Measurements from ENCODE around the gene STK31.

Gene STK31

DNA sequence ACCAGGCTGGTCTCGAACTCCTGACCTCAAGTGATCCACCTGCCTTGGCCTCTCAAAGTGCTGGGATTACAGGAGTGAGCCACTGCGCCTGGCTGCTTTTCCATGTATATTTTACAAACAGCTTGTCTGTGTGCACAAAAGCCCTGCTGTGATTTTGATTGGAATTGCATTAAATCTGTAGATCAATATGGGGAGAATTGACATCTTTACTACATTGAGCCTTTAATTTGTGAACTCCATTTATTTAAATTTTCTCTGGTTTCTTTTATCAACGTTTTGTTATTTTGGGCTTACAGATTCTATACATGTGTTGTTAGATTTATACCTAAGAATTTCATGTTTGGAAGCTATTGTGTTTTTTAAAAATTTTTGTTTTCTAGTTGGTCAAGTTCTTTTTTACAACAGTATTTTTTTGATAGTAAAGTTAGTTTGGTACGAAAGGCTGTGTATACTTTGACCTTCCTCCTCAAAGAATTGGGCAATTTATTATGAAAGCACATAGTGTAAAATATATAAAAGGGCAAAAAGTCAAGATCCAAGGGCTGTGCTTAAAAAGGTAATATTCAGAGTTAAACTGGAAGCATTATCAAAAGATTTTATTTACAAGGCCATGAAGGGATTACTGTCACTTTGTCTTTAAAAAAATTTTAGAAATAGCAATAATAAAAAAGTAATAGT, 92.8 kb downstream of the STK31 start:
- H4K20me1 ChIP-seq (ENCODE audit: insufficient read depth, low read length) = no peaks in the 10 kb centered on the region
- no peak overlapping the region for H3K27ac ChIP-seq (ENCODE audit: low read length)
- H3K4me2 ChIP-seq (ENCODE audit: low read length) = no peak overlapping the region
- H3K9ac ChIP-seq (ENCODE audit: low read length) = no peak overlapping the region
- H3K4me3 ChIP-seq (ENCODE audit: low read length) = no peak overlapping the region
- TF ChIP-seq EZH2phosphoT487 (IDR thresholded peaks at IDR 0.05; ENCODE audit: low read depth) = no peak
- TF ChIP-seq, protein P1, sequence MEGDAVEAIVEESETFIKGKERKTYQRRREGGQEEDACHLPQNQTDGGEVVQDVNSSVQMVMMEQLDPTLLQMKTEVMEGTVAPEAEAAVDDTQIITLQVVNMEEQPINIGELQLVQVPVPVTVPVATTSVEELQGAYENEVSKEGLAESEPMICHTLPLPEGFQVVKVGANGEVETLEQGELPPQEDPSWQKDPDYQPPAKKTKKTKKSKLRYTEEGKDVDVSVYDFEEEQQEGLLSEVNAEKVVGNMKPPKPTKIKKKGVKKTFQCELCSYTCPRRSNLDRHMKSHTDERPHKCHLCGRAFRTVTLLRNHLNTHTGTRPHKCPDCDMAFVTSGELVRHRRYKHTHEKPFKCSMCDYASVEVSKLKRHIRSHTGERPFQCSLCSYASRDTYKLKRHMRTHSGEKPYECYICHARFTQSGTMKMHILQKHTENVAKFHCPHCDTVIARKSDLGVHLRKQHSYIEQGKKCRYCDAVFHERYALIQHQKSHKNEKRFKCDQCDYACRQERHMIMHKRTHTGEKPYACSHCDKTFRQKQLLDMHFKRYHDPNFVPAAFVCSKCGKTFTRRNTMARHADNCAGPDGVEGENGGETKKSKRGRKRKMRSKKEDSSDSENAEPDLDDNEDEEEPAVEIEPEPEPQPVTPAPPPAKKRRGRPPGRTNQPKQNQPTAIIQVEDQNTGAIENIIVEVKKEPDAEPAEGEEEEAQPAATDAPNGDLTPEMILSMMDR (IDR thresholded peaks at IDR 0.05; ENCODE audit: low read depth, low read length) = no peak
- H2AFZ ChIP-seq (ENCODE audit: low read depth, low read length) = no peak overlapping the region
- no peaks in the 10 kb centered on the region for H3K4me1 ChIP-seq (ENCODE audit: low read length)
- no peaks in the 10 kb centered on the region for H3K27me3 ChIP-seq (ENCODE audit: low read depth, low read length)
- no peaks in the 10 kb centered on the region for H3K36me3 ChIP-seq (replicated peaks; ENCODE audit: low read depth, low read length)
- no peaks in the 10 kb centered on the region for H3K79me2 ChIP-seq (ENCODE audit: low read length)
- no peaks in the 10 kb centered on the region for H3K9me3 ChIP-seq (ENCODE audit: insufficient read depth, low read length)

DNA sequence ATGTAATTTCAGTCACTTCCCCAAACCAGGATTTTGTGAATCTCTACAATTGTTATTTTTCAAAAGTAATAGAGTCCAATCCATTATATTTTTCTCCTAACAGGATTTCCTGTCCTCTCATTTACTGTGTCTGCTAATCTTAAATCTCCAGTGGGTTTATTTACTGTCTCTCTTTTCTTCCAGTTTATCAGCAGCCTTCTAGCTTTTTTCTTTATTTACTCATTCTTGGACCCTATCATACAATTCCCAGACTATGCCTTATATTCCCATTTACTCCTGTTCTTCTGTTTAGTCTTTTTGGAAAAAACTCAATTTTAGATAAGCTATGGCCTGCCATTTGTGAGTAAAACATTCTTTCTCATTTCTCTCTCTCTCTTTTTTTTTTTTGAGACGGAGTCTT, 94.7 kb downstream of the STK31 start:
- Histone ChIP-seq H3K36me3 (replicated peaks; ENCODE audit: low read depth, low read length) (no peaks in the 10 kb centered on the region), H2AFZ (ENCODE audit: low read depth, low read length) (no peak overlapping the region), H3K27me3 (ENCODE audit: low read depth, low read length) (no peaks in the 10 kb centered on the region), H3K9me3 (ENCODE audit: insufficient read depth, low read length) (no peaks in the 10 kb centered on the region), H4K20me1 (ENCODE audit: insufficient read depth, low read length) (no peaks in the 10 kb centered on the region), H3K4me3 (ENCODE audit: low read length) (no peak overlapping the region), H3K4me2 (ENCODE audit: low read length) (no peak overlapping the region), H3K4me1 (ENCODE audit: low read length) (no peaks in the 10 kb centered on the region), H3K9ac (ENCODE audit: low read length) (no peak overlapping the region), H3K27ac (ENCODE audit: low read length) (no peak overlapping the region), H3K79me2 (ENCODE audit: low read length) (no peaks in the 10 kb centered on the region)
- no peak for TF ChIP-seq EZH2phosphoT487 (IDR thresholded peaks at IDR 0.05; ENCODE audit: low read depth)
- TF ChIP-seq, protein P1 (IDR thresholded peaks at IDR 0.05; ENCODE audit: low read depth, low read length) = no peak

DNA sequence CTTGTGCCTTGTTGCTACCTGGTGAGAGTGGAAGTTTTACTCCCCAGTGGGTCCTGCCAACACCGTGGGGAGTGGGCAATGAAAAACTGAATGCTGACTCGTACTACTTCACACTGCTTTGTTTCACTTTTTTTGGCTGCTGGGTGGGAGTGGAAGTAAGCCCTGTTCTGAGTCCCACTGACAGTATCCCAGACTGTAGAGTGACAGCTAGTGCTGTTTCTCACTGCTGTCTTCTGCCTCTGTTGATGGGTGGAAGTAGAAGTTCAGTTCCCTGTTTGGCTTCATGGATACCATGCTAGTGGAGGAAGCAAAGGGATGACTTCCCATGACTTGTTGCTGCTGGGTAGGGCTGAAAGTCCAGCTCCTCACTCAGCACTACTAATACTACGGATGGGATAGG, 98.4 kb downstream of the STK31 start:
- no peak for TF ChIP-seq EZH2phosphoT487 (IDR thresholded peaks at IDR 0.05; ENCODE audit: low read depth)
- TF ChIP-seq, protein P1 (IDR thresholded peaks at IDR 0.05; ENCODE audit: low read depth, low read length) = no peak
- Histone ChIP-seq H3K4me2 (ENCODE audit: low read length) (no peak overlapping the region), H2AFZ (ENCODE audit: low read depth, low read length) (no peak overlapping the region), H3K4me1 (ENCODE audit: low read length) (no peaks in the 10 kb centered on the region), H4K20me1 (ENCODE audit: insufficient read depth, low read length) (no peaks in the 10 kb centered on the region), H3K27ac (ENCODE audit: low read length) (no peak overlapping the region), H3K9ac (ENCODE audit: low read length) (no peak overlapping the region), H3K27me3 (ENCODE audit: low read depth, low read length) (no peaks in the 10 kb centered on the region), H3K4me3 (ENCODE audit: low read length) (no peak overlapping the region), H3K79me2 (ENCODE audit: low read length) (no peaks in the 10 kb centered on the region), H3K9me3 (ENCODE audit: insufficient read depth, low read length) (no peaks in the 10 kb centered on the region), H3K36me3 (replicated peaks; ENCODE audit: low read depth, low read length) (no peaks in the 10 kb centered on the region)

DNA sequence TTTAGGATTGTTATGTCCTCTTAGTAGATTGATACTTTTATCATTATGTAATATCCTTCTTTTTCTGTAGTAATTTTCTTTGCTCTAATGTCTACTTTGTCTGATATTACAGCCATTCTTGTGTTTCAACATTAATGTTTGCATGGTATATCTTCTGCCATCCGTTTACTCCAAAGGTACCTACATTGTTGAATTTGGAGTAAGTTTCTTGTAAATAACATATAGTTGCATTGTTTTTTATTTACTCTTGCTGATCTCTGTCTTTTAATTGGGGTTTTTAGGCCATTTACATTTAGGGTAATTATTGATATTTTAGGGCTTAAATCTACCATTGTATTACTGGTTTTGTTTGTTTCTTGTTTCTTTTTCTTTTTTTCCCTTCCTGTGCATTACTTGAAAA, 100.1 kb downstream of the STK31 start:
- TF ChIP-seq, protein P1 (IDR thresholded peaks at IDR 0.05; ENCODE audit: low read depth, low read length) = no peak
- TF ChIP-seq EZH2phosphoT487 (IDR thresholded peaks at IDR 0.05; ENCODE audit: low read depth) = no peak
- no peaks in the 10 kb centered on the region for H3K4me1 ChIP-seq (ENCODE audit: low read length)
- H3K27me3 ChIP-seq (ENCODE audit: low read depth, low read length) = no peaks in the 10 kb centered on the region
- H3K79me2 ChIP-seq (ENCODE audit: low read length) = no peaks in the 10 kb centered on the region
- H3K4me3 ChIP-seq (ENCODE audit: low read length) = no peak overlapping the region
- H4K20me1 ChIP-seq (ENCODE audit: insufficient read depth, low read length) = no peaks in the 10 kb centered on the region
- no peaks in the 10 kb centered on the region for H3K36me3 ChIP-seq (replicated peaks; ENCODE audit: low read depth, low read length)
- no peak overlapping the region for H3K4me2 ChIP-seq (ENCODE audit: low read length)
- no peak overlapping the region for H3K27ac ChIP-seq (ENCODE audit: low read length)
- H3K9ac ChIP-seq (ENCODE audit: low read length) = no peak overlapping the region
- H2AFZ ChIP-seq (ENCODE audit: low read depth, low read length) = no peak overlapping the region
- H3K9me3 ChIP-seq (ENCODE audit: insufficient read depth, low read length) = no peaks in the 10 kb centered on the region

Data from OCI-LY3 (cell line).